GDM1 (cell line): ENCODE measurements around the gene FIGN.

ENCODE experiments used
- DNase-seq: peaks from one replicate; lab custom pipeline; 2025; lab: John Stamatoyannopoulos, UW

The FIGN gene

DNA sequence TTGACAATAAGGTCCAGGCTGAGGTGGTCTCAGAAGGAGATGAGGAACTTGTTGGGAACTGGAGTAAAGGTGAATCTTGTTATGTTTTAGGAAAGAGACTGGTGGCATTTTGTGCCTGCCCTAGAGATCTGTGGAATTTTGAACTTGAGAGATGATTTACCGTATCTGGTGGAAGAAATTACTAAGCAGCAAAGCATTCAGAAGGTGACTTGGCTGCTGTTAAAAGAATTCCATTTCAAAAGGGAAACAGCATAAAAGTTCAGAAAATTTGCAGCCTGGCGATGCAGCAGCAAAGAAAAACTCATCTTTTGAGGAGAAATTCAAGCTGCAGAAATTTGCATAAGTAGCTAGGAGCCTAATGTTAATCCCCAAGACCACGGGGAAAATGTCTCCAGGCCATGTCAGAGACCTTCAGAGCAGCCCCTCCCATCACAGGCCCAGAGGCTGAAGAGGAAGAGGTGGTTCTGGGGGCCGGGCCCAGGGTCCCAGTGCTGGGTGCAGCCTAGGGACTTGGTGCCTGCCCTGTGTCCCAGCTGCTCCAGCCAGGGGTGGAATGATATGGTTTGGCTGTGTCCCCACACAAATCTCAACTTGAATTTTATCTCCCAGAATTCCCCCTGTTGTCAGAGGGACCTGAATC is 73.5 kb downstream of the FIGN start:
- no peak for DNase-seq

DNA sequence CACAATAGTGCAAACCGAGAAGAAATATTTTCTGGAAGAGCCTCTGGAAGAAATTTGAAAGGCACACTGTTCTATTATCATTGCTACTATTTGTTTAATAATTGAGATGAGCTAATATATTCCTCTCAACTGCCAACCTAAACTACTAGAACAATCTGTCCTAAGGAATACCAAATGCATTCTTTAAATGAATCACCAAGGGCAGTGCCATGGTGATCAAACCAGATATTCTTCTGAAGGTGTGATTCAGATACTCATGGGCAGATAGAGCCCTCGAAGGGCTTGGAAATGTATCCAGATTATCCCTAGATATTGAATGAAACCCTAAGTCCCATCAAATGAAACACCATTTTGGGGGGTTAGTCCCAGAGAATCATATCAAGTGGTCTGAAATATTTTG is 76.6 kb downstream of the FIGN start:
- no peak for DNase-seq

DNA sequence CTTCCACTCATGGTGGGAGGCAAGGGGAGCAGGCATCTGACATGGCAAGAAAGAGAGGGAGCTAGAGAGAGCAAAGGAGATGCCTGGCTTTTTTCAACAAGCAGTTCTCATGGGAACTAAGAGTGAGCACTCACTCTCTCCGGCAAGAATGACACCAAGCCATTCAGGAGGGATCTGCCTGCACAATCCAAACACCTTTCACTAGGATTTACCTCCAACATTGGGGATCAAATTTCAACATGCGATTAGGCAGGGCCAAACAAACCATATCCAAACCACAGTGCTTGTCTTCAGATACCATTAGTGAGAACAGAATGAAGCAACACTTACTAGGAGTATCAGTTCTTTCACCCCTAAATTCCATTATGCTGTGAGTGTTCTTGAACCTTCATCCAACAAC is 77.3 kb downstream of the FIGN start:
- no peak for DNase-seq

DNA sequence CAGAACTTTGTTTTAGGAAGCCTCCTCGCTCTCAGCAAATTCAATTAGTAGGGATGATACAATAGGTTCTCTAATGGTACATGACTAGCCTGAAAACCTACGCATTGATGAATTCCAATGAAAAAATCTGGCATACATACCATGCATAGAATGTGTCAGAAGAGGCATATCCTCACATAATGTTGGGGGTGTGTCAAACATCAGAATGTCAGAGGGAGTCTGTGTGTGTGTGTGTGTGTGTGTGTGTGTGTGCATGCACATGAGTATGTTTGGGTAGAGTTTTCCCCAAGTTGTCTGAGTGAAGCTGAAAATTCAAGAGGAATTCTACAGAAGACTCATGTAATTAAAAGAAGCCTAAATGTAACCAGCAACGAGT is 78.5 kb downstream of the FIGN start:
- no peak for DNase-seq

DNA sequence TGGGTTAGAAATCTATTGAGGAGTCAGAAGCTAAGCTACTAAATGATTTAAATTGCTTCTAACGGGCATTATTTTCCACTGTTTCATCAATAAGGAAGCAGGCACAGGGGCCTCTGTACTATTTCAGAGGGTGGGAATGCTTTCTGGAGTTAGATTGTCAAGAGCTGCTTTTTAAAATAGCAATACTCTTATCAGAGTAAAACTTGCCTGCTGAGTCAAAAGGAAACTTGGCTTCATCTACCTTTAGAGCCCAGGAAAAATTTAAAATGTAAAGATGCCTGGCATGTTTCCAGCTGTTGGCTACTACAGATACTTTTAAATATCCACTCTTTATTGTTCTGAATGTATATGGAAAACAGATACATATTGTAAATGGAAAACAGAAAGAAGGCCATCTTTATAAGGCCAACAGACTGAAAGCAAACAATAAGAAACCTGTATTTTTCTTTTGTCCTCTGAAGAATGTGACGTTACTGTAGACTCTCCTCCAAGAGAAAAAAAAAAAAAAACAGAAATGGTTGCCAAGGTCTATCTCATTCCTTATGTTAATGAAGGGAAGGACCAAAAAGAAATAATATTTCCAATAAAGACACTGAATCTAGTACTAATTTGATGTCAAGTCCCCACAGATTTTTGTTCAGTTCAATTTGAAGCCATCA is 79.1 kb downstream of the FIGN start:
- no peak for DNase-seq

DNA sequence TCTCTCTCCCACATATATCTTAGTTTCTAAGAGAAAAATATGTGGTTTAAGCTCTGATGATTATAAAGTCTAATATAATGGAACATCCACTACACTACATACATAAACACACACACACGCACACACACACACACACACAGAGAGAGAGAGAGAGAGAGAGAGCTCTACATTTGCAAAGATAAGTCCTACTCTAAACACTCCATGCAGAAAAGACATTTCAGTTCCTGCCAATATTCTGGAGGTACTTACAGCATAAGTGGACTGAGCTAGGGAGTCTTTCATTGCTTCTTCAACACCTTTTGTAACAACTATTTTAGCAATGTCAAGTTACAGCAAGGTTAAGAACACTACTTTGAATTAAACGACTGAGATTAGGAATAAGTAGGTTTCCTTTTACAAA is 80.1 kb downstream of the FIGN start:
- DNase-seq, result no peak

DNA sequence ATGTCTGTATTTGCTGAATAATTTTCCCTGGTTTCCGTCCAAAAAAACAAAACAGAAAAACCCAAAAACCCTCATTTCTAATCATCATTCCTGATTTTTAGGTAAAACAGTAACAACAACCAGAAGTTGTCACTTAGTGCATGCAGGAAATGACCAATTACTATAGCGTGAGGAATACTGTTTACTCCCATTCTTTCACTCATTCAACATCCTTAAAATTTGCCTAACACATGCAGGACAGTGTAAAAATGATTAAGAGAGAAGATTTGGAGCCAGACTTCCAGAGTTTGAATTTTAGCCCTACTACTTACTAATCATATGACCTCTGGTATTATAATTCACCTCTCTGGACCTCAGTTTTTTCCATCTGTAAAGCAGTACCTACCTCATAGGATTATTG is 83.1 kb downstream of the FIGN start:
- DNase-seq, result no peak

DNA sequence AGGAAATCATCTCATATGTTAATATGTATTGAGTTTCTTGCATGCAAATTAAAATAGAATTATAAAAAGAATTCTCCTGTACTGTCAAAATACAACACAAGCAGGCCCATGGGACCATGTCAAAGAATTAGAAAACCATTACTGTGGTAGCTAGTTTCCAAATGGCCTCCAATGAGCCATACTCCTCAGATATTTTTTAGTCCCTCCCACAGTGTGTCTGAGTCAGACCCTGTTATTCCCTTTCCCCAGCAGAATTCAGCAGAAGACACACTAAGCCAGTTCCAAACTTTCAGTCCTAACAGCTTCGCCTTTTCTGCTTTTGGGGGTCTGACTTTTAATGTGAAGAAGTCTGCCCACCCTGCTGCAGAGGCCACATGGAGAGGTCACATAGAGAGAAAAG is 86.7 kb downstream of the FIGN start:
- DNase-seq, result no peak

DNA sequence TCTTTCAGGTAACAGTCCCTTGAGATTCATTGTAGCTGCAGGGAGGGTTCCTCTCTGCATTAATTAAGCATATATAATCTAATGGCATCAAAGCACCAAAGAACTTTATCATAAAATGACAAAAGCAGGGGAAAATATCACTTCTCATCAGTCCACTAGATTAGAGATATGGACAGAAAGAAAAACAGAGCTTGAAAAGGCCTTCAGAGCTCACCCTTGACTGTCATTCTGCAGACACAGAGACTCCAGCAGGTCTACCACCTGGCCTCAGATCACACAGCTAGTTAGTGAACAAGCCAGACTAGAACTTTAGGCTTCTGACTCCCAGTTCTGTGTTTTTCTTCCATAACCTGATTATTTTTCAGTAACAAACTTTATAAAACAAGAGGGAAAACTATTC is 88.5 kb downstream of the FIGN start:
- no peak for DNase-seq

DNA sequence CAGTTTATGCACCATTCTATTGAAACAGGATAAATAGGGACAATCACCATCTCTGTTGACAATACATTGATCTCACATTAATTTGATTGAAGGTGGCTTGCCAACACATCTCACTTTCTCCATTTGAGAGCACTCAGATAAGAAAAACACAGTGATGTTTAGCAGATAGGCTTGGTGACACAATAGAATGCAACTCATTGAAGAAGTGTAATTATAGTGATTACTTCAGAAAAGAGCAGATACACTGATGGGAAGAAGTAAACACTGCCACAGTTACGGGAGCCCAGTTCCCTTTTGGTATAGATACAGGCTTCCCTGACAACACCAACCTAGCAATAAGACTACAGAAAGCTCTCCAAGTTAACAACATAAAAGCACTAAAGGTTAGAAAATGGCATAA is 89.1 kb downstream of the FIGN start:
- no peak for DNase-seq

DNA sequence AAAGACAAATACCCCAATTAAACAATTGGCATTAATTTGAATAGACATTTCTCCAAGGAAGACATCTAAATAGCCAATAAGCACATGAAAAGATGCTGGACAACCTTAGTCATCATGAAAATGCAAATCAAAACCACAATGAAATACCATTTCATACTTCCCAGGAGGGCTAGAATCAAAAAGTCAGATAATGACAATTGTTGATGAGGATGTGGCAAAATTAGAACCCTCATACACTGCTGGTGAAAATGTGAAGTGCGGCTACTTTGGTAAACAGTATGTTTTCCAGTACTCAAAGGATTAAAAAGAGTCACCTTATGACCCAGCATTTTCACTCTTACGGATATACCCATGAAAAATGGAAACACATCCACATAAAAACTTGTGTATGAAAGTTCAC is 91.6 kb downstream of the FIGN start:
- no peak for DNase-seq

DNA sequence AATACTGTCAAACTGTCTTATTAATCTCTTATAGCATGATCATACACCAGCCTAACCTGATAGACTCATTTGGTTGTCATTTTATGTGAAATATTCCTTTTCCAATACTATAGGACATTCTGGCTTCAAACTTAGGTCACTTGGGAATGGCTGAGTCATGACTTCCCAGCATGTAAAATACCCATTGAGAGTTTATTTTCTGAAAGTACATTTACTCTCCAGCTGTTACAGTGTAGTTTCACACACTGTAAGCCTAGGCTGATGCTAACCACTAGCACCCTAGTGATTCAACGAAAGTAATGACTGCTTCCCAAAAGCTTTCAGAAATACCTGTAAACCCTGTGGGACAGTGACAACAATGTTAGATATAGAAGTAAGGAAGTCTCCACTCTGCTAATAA is 93.8 kb downstream of the FIGN start:
- no peak for DNase-seq

DNA sequence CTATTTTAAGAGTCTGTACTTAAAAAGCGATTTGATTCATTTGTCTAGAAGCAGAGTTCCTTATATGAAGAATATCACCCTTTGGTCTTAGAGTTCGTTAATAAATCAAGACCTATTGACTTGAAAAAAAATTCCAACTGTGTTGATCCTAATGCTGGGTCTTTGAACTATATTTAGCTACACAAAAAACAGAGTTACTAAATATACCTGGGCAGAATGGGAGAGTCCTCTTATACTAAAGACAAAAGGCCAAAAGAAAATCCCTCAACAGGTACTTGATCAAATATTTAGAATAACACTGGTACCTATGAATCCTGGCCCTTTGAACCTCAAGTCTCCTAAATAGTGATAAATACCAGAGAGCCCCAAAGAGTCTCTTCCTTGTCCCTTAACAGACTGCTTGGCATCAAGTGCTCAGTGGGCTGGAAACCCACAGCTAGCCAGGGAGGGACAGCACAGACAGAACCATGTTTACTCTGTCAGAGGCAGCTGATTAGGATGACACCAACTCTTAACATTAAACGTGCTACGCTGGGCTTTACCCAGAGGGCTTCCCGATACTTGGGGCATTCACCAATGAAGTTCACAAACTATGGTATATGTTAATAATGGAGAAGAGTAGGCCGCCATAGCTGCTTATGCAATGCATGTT is 95.1 kb downstream of the FIGN start:
- no peak for DNase-seq

DNA sequence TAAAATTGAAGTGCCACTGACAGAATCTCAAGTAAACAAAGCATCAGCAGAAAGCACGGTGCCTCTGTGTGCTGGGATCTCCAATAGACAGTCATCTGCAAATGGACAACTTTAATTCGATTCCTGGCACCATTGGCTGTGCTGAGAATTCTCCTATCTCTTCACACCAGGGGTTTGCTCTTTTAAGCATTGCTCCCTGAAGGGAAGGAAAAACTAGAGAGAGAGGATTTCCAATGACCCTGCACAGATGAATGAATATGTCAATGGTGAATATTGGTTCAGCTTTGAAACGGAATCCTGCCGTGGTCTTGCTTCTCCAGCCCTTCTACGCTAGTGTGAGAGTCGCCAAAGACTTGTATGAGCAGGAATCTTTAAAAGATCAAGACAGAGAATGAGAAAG is 97.9 kb downstream of the FIGN start:
- no peak for DNase-seq

DNA sequence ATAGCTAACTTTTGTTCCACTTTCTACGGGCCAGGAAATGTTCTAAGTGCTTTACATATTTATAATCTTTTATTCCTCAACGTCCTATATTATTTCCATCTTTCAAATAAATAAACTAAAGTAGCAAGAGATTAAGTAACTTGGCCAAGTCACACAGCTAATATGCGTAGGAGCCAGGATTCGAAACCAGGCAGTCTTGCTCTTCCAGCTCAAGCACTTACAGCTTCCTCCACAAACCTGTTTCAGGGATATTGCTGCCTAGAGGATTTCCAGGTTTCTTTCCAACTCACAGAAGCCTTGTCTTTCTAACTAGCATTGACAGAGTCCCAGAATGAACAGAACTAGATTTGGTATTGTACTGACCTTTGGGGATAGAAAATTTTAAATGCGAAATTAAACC is 102.5 kb downstream of the FIGN start:
- no peak for DNase-seq

DNA sequence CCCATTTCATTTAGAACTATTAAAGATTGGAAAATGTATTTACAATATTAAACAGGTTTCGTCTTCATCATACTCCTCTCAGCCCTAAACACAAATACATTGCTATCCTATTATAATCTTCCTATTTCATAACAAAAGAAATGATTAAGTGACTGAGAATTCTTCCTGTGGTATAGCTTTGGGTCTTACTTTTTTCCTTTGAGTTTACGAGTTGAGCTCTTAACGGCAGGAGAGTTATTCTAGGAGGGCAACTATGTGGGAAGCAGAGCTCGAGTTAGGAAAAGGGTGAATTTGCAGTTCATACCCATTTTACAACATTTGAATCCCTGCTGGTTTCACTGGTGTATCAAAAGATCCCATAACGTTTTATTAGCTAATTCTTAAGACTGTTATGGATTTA is 105.0 kb downstream of the FIGN start:
- no peak for DNase-seq

DNA sequence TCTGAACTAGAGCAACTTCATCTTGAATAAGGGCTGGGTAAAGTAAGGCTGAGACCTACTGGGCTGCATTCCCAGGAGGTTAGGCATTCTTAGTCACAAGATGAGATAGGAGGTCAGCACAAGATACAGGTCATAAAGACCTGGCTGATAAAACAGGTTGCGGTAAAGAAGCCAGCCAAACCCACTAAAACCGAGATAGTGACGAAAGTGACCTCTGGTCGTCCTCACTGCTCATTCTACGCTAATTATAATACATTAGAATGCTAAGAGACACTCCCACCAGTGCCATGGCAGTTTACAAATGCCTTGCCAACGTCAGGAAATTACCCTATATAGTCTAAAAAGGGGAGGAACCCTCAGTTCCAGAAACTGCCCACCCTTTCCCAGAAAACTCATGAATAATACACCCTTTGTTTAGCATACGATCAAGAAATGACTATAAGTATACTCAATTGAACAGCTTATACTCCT is 109.1 kb downstream of the FIGN start:
- no peak for DNase-seq

DNA sequence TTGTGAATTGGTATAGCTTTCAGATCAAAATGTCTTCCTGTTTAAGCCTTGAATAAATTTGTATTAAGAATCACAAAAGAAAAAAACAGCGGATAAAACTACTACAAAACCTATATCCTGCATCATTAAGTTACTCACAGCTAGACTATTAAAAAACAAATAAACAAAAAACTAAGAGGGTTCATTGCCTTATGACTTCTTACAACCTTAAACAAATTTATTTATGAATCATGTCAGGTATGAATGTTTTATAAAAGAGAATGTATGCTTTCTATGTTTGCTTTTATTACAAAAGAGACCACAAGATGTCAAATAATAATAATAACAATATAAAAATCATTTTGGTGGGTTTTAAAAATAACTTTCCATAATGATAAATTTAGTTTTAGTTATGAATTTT is 109.6 kb downstream of the FIGN start:
- DNase-seq, result no peak

DNA sequence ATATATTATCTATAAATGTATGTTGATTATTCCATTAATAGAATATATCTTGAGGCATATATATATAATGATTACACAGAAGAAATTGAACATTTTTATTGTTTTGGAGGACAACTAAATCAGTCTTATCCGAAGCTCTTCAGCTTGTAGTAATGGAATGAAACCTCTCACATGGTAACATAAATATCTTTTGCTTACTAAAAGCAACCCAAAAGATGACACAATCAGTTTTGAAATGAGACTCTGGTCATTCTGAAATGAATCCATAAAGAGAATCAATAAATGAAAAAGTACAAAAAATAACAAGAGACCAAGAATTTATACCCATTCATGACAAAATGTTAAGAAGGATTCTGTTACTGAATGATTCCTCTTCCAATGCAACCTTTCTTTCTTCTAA is 110.2 kb downstream of the FIGN start:
- no peak for DNase-seq

DNA sequence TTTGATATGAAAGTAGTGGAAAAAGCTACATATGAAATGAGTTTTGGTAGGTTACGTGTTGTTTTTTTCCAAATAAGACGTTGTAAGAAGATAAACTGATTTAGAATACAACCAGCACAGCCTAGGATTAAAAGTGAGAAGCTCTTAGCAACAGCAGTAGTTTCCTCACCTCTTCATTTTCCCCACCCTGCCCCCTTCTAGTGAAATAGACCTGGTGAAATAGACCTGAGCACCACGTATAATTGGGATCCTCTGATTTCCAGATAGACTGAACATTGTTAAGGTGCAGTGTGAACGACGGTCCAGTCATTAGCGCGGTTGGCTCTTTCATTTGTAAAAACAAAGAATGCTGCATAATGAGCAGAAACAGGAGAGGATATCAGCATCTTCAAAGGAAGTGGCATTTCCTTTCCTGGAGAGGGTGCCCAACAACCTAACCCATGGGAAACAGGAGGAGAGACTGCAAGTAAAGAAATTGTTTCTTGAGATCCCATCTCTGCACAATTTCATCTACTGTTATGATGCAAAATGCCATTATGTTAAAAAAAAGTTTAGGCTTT is 114.3 kb downstream of the FIGN start:
- DNase-seq, result no peak

DNA sequence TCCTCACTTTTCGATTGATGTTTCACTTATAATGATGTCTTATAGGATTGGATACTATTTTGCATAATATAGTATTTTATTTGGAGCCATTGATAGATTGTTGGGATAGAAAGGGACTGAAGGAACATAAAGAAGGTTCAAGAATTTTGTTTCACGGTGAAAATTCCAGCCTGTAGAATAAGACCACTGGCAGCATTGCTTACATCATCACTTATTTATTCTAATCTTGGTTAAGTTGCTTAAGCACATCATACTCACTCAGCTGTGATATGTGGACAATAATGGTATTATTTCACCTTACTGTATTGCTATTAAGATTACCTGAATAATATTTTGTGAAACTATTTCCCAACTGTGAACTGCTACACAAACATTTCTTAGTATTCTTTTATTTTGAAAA is 118.3 kb downstream of the FIGN start:
- DNase-seq, result no peak

DNA sequence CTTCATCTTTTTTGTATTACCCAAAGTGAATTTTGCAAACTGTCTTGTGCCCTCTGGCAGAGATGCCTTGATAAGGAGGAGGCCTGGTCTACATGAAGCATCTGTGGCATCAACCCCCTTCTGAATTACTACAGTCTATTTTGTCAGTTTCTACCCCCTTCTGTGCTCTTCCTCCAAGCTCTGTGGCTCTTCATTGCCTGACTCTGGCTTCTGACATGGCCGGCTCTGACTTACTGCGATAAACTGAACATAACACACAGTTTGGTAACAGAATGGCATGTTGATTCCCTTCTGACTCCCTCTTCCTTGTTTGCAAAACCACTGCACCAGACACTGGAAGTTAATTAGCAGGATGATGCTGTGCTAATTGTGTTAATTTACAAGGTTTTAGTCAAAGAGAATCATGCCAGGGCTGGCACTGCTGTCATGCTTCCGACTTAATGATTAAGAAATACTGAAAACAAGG is 122.5 kb downstream of the FIGN start:
- no peak for DNase-seq

DNA sequence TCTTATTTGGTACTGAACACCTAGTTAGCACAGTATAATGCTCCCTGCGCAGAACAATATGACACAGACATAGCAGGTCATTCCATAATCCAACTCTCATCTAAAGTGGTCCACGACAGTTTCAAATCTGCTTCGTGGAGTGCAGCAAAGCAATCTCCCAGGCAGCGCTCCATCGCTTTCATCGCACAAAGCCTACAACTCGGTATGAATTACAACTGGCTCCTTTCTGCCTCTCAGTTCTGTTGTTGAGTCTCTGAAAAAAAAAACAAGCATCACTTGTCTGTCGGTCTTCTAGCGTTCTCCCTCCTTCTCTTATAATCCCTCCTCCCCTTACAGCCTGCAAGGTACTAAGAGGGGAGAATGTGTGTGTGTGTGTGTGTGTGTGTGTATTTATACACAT is 123.5 kb downstream of the FIGN start:
- no peak for DNase-seq
